ENCODE data around the gene C16orf90. TPM values are rescaled to one million over a fixed set of nuclear protein-coding genes. Genes with fewer than 3 reads are reported as not detected.
"Not testable (repeated sequence)": the region's sequence is repeated elsewhere in the genome, so short reads cannot be mapped to it uniquely, and the experiment has no call there.

The C16orf90 gene
- total RNA-seq, 4 donors from 2014 or later, result not detected

GRCh38 chr16:3474136-3474779 is 21.0 kb downstream of the C16orf90 start:
- TF ChIP-seq POLR2A (IDR thresholded peaks at IDR 0.05) (no peak), EP300 (IDR thresholded peaks at IDR 0.05) (no peak), CTCF (IDR thresholded peaks at IDR 0.05) (no peak)
- Histone ChIP-seq H3K27me3 (no peaks in the 10 kb centered on the region), H3K27ac (no peak overlapping the region), H3K9me3 (no peaks in the 10 kb centered on the region), H3K4me3 (no peak overlapping the region), H3K36me3 (peaks cover 0 to 49% (median 0%) of the 10 kb centered on the region in 3 donors), H3K4me1 (peaks cover 0 to 26% (median 0%) of the 10 kb centered on the region in 4 donors)
- WGBS, 2 donors, result 75 to 86% methylated on average over 13 to 16 of the region's 16 CpGs
- DNase-seq (ENCODE audit: low spot score in 2 of 2), result no peak

DNA sequence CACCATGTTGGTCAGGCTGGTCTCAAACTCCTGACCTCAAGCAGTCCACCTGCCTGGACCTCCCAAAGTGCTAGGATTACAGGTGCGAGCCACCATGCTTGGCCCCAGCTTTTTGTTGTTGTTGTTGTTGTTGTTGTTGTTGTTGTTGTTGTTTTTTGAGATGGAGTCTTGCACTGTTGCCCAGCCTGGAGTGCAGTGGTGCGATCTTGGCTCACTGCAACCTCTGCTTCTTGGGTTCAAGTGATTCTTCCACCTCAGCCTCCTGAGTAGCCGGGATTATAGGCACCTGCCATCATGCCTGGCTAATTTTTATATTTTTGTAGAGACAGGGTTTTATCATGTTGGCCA is 21.7 kb downstream of the C16orf90 start:
- 75 to 80% methylated on average over 3 of the region's 3 CpGs for WGBS, 2 donors

DNA sequence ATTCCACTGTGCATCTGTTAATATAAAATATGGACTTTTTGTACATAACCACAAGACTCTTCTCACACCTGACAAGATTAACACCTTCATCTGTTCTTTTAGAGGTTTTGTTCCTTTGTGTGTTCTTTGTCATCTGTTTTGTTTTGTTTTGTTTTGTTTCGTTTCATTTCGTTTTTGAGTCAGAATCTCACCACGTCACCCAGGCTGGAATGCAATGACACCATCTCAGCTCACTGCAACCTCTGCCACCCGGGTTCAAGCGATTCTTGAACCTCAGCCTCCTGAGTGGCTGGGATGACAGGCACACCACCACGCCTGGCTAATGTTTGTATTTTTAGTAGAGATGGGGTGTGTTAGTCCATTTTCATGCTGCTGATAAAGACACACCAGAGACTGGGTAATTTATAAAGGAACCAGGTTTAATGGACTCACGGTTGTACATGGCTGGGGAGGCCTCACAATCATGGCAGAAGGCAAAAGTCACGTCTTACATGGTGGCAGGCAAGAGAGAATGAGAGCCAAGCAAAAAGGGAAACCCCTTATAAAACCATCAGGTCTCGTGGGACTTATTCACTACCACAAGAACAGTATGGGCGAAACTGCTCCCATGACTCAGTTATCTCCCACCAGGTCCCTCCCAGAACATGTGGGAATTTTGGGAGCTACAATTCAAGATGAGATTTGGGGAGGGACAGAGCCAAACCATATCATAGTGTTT is 22.3 kb downstream of the C16orf90 start:
- DNase-seq (ENCODE audit: low spot score in 2 of 2), result no peak
- TF ChIP-seq EP300 (IDR thresholded peaks at IDR 0.05) (no peak), CTCF (IDR thresholded peaks at IDR 0.05) (no peak), POLR2A (IDR thresholded peaks at IDR 0.05) (no peak)
- no peak overlapping the region for H3K4me3 ChIP-seq
- H3K27ac ChIP-seq, result no peak overlapping the region
- H3K9me3 ChIP-seq, result no peaks in the 10 kb centered on the region
- peaks cover 0 to 37% (median 0%) of the 10 kb centered on the region in 3 donors for H3K36me3 ChIP-seq
- 77 to 80% methylated on average over 10 of the region's 10 CpGs for WGBS, 2 donors
- H3K27me3 ChIP-seq, result no peaks in the 10 kb centered on the region
- peaks cover 0 to 35% (median 2%) of the 10 kb centered on the region in 4 donors for H3K4me1 ChIP-seq

More for the DNA sequence above, 21.7 kb downstream of the C16orf90 start:
- H3K27ac ChIP-seq; H3K27me3 ChIP-seq; DNase-seq (ENCODE audit: low spot score in 2 of 2); H3K4me3 ChIP-seq; H3K9me3 ChIP-seq: not testable (repeated sequence)
- peaks cover 0 to 33% (median 1%) of the 10 kb centered on the region in 4 donors for H3K4me1 ChIP-seq
- peaks cover 0 to 42% (median 0%) of the 10 kb centered on the region in 3 donors for H3K36me3 ChIP-seq

DNA sequence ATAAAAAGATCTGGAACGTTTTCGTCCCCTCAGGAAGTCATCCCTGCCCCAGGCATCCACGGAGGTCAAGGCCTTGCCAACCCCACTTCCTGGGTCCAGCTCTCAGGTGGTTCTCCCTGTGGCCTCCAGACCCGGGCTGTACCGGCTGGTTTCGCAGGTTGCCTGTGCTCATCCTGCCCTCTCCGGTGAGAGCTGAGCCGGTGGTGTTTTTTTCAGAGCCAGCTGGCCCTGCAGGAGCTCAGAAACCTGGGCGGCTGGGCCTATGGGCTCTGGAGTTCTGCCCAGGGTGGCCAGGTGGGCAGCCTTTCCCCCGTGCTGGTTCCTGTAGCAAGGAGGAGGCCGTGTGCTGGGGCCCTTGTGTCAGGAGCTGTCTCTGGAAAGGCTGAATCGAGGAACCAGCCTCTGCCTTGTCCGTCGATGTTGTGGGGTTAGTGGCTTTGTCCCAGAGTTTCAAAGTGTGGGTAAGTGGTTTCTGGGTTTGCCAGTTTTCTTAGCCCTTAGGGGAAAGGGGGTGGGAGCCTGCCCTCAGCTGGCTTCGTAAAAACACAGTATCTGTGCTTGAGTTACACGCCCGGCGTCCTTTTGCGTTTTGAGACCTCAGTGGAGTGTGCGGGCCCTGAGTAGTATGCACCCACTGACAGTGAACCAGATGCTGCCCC is 23.6 kb downstream of the C16orf90 start:
- H3K4me1 ChIP-seq, result peaks cover 0 to 49% (median 2%) of the 10 kb centered on the region in 4 donors
- no peaks in the 10 kb centered on the region for H3K27me3 ChIP-seq
- DNase-seq (ENCODE audit: low spot score in 2 of 2), result no peak
- WGBS, 2 donors, result 87 to 89% methylated on average over 20 of the region's 20 CpGs
- H3K4me3 ChIP-seq, result no peak overlapping the region
- H3K36me3 ChIP-seq, result peaks cover 0 to 34% (median 0%) of the 10 kb centered on the region in 3 donors
- no peaks in the 10 kb centered on the region for H3K9me3 ChIP-seq
- no peak for TF ChIP-seq EP300 (IDR thresholded peaks at IDR 0.05)
- no peak for TF ChIP-seq CTCF (IDR thresholded peaks at IDR 0.05)
- H3K27ac ChIP-seq, result no peak overlapping the region

DNA sequence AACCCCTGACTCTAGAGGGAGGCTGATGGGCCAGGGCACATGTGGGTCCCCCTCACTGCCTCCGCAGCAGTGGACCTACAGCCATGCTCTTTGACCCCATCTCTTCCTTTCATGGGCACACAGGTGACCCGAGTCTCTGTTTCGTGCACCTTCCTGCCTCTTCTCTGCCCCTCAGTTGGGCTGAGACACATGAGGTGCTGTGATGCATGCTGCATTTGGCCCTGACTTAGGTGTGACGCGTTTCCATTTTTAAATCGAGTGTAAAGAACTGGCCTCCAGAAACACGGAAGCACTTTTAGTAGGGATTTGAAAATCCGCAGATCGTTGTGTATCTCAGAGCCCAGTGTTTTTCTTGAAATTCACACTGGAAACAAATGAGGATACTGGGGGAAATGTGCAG is 24.6 kb downstream of the C16orf90 start:
- H3K4me3 ChIP-seq, result no peak overlapping the region
- no peak for DNase-seq (ENCODE audit: low spot score in 2 of 2)
- H3K27ac ChIP-seq, result no peak overlapping the region
- H3K27me3 ChIP-seq, result no peaks in the 10 kb centered on the region
- WGBS, 2 donors, result 80 to 84% methylated on average over 9 of the region's 9 CpGs
- TF ChIP-seq EP300 (IDR thresholded peaks at IDR 0.05) (no peak), CTCF (IDR thresholded peaks at IDR 0.05) (no peak), POLR2A (IDR thresholded peaks at IDR 0.05) (no peak)
- H3K9me3 ChIP-seq, result no peaks in the 10 kb centered on the region
- peaks cover 0 to 34% (median 0%) of the 10 kb centered on the region in 3 donors for H3K36me3 ChIP-seq
- peaks cover 0 to 58% (median 2%) of the 10 kb centered on the region in 4 donors for H3K4me1 ChIP-seq
